HL-60 (cell line): ENCODE data around the gene ADAM15.
A peak's percentile ranks its signal among the peaks of the same experiment; 100 is the strongest.

ENCODE experiments used
- DNase-seq, 2 experiments: peaks; one replicate each; pipeline ENCODE4 v3.0.0-alpha.2; 2010 to 2020; ENCODE audit warnings: low read depth in 1 of 2, low spot score in 1 of 2
- H3K27ac ChIP-seq: fragments of 250-450 bp; sonication (Bioruptor Pico); replicated peaks from 2 replicates; pipeline ENCODE4 v1.5.1; 2020; ENCODE audit warnings: mild to moderate bottlenecking, moderate library complexity
- H3K27me3 ChIP-seq: fragments of 250-450 bp; sonication (Bioruptor Pico); 2 replicates; pipeline ENCODE4 v1.5.1; 2021; ENCODE audit warnings: mild to moderate bottlenecking, moderate library complexity; ENCODE audit not compliant: insufficient read depth, poor library complexity, severe bottlenecking
- H3K4me3 ChIP-seq: replicated peaks from 2 replicates; pipeline ENCODE4 v1.5.1; 2011; ENCODE audit warnings: mild to moderate bottlenecking, control low read depth, low read length; ENCODE audit not compliant: insufficient read depth
- CTCF ChIP-seq: IDR thresholded peaks from one replicate; pipeline ENCODE4 v1.5.1; 2011; ENCODE audit warnings: low read length, control low read depth, inconsistent platforms; ENCODE audit not compliant: insufficient read depth
- GABPA ChIP-seq: IDR thresholded peaks from 2 replicates; pipeline ENCODE4 v1.6.1; 2012; ENCODE audit warnings: low read depth
- POLR2AphosphoS5 ChIP-seq: IDR thresholded peaks from 2 replicates; pipeline ENCODE4 v1.6.1; 2012; ENCODE audit warnings: low read depth
- SPI1 ChIP-seq: IDR thresholded peaks from 2 replicates; pipeline ENCODE4 v1.6.1; 2012; ENCODE audit warnings: low read depth, mild to moderate bottlenecking, borderline replicate concordance
- TF ChIP-seq, protein P1 (sequence below): IDR thresholded peaks from 2 replicates; pipeline ENCODE4 v1.6.1; 2012; ENCODE audit warnings: low read depth; ENCODE audit not compliant: insufficient replicate concordance

ADAM15 gene

GRCh38 chr1:155019377-155020245 lies 31.5 kb upstream of the ADAM15 start:
- H3K27ac ChIP-seq = no peak overlapping the region
- no peak for DNase-seq
- TF ChIP-seq CTCF (no peak), POLR2AphosphoS5 (no peak), GABPA (no peak), SPI1 (no peak)
- TF ChIP-seq, protein P1, sequence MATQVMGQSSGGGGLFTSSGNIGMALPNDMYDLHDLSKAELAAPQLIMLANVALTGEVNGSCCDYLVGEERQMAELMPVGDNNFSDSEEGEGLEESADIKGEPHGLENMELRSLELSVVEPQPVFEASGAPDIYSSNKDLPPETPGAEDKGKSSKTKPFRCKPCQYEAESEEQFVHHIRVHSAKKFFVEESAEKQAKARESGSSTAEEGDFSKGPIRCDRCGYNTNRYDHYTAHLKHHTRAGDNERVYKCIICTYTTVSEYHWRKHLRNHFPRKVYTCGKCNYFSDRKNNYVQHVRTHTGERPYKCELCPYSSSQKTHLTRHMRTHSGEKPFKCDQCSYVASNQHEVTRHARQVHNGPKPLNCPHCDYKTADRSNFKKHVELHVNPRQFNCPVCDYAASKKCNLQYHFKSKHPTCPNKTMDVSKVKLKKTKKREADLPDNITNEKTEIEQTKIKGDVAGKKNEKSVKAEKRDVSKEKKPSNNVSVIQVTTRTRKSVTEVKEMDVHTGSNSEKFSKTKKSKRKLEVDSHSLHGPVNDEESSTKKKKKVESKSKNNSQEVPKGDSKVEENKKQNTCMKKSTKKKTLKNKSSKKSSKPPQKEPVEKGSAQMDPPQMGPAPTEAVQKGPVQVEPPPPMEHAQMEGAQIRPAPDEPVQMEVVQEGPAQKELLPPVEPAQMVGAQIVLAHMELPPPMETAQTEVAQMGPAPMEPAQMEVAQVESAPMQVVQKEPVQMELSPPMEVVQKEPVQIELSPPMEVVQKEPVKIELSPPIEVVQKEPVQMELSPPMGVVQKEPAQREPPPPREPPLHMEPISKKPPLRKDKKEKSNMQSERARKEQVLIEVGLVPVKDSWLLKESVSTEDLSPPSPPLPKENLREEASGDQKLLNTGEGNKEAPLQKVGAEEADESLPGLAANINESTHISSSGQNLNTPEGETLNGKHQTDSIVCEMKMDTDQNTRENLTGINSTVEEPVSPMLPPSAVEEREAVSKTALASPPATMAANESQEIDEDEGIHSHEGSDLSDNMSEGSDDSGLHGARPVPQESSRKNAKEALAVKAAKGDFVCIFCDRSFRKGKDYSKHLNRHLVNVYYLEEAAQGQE = no peak
- H3K4me3 ChIP-seq = no peak overlapping the region
- no peaks in the 10 kb centered on the region for H3K27me3 ChIP-seq

DNA sequence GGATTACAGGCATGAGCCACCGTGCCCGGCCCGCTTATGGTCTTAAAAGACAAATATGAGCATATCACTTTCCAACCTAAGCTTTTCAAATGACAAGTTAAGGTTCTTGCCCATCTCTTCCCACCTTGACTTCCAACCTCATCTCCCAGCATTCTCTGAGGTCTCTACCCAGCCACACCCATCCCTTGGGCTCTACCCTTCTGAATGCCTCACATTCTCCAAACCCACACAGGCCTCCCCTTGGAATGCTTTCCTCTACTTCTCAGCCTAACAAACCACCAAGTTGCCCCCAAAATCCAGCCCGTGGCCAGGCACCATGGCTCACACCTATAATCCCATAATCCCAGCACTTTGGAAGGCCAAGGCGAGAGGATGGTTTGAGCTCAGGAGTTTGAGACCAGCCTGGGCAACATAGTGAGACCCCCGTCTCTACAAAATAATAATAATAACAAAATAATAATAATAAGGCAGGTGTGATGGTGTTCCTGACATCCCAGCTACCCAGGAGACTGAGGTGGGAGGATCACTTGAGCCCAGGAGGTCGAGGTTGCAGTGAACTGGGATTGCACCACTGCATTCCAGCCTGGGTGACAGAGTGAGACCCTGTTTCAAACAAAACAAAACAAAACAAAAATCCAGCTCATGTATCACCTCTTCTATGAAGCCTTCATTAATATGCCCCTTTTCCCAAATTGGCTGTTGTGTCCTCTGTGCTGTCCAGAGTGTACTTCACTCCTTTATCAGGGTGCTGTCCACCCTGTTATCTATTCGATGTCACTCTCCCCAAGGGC lies 28.8 kb upstream of the ADAM15 start:
- no peak overlapping the region for H3K4me3 ChIP-seq
- TF ChIP-seq GABPA = no peak
- no peak for TF ChIP-seq POLR2AphosphoS5
- no peak for TF ChIP-seq SPI1
- no peak for TF ChIP-seq CTCF
- TF ChIP-seq, protein P1 = no peak
- DNase-seq = no peak
- no peaks in the 10 kb centered on the region for H3K27me3 ChIP-seq
- H3K27ac ChIP-seq = no peak overlapping the region

DNA sequence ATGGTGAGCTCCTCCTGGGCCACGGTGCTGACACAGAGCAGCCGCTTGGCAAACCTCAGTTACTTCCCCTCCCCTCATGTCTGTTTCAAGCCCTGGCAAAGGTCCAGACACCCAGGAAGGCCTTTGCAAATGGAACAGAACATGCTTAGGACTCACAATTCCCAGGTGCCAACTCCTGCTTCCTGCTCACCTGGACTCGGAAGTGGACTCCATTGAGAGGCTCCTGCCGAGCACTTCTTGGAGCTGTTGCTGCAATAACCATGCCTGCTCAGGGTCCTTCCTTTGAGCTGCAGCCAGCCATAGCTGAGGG lies 28.2 kb upstream of the ADAM15 start:
- Histone ChIP-seq H3K27me3 (no peaks in the 10 kb centered on the region), H3K27ac (no peak overlapping the region), H3K4me3 (no peak overlapping the region)
- TF ChIP-seq GABPA = no peak
- TF ChIP-seq, protein P1 = no peak
- TF ChIP-seq CTCF = no peak
- peak; percentile 44; the same call in 1 of the 2 replicates for TF ChIP-seq POLR2AphosphoS5
- TF ChIP-seq SPI1 = peak; percentile 45; the same call in 1 of the 2 replicates
- DNase-seq = peak; percentile 21 to 77
